SW 1271 (cell line): ENCODE data around the gene CCDC61.

Source experiments
- DNase-seq, 2 experiments: peaks; one replicate each; lab custom pipeline; 2025; lab: John Stamatoyannopoulos, UW

The CCDC61 gene

GRCh38 chr19:45994998-45995714 is at the start of gene CCDC61:
CCDC61 (plus strand) TSS chr19:45995467; CDS start chr19:46003019, 7,552 bp downstream.
- DNase-seq = peak; percentile 93 to 98

- DNase-seq = no peak
These were observed 47.3 kb upstream of the CCDC61 start for GRCh38 chr19:45947926-45948325.

GRCh38 chr19:45952341-45952685 is 43.0 kb upstream of the CCDC61 start:
- no peak for DNase-seq

GRCh38 chr19:45952686-45953505 is 42.4 kb upstream of the CCDC61 start:
- DNase-seq = no peak

- no peak for DNase-seq
These were observed 41.6 kb upstream of the CCDC61 start for GRCh38 chr19:45953676-45954075.

- DNase-seq = no peak
These were observed 41.1 kb upstream of the CCDC61 start for GRCh38 chr19:45954156-45954555.

- no peak for DNase-seq
These were observed 39.2 kb upstream of the CCDC61 start for GRCh38 chr19:45955905-45956608.

GRCh38 chr19:45958320-45958719 is 36.9 kb upstream of the CCDC61 start:
- no peak for DNase-seq

GRCh38 chr19:45958769-45959516 is 36.3 kb upstream of the CCDC61 start:
- DNase-seq = no peak

- no peak for DNase-seq
These were observed 35.7 kb upstream of the CCDC61 start for GRCh38 chr19:45959517-45960025.

GRCh38 chr19:45960595-45961235 is 34.6 kb upstream of the CCDC61 start:
- DNase-seq = no peak

- no peak for DNase-seq
These were observed 33.2 kb upstream of the CCDC61 start for GRCh38 chr19:45962021-45962420.

- no peak for DNase-seq
These were observed 28.0 kb upstream of the CCDC61 start for GRCh38 chr19:45967246-45967645.

GRCh38 chr19:45968626-45969025 is 26.6 kb upstream of the CCDC61 start:
- DNase-seq = no peak

- DNase-seq = no peak
These were observed 25.6 kb upstream of the CCDC61 start for GRCh38 chr19:45969676-45970075.

- no peak for DNase-seq
These were observed 23.9 kb upstream of the CCDC61 start for GRCh38 chr19:45971260-45971902.

GRCh38 chr19:45972081-45972946 is 23.0 kb upstream of the CCDC61 start:
- no peak for DNase-seq

- no peak for DNase-seq
These were observed 22.2 kb upstream of the CCDC61 start for GRCh38 chr19:45972947-45973540.

GRCh38 chr19:45973553-45974338 is 21.5 kb upstream of the CCDC61 start, which contains the start of gene NOVA2:
NOVA2 (minus strand) TSS chr19:45973865; CDS start chr19:45973351, 514 bp downstream.
- DNase-seq = peak in 1 of 2 experiments; percentile 54
